HL-60 (cell line): ENCODE measurements around the gene ZCCHC24.

Experiments used
- GABPA ChIP-seq: IDR thresholded peaks from 2 replicates; pipeline ENCODE4 v1.6.1; 2012; ENCODE audit warnings: low read depth
- TF ChIP-seq, protein P1 (sequence below): IDR thresholded peaks from one replicate; pipeline ENCODE4 v1.5.1; 2011; ENCODE audit warnings: low read length, control low read depth, inconsistent platforms; ENCODE audit not compliant: insufficient read depth

DNA sequence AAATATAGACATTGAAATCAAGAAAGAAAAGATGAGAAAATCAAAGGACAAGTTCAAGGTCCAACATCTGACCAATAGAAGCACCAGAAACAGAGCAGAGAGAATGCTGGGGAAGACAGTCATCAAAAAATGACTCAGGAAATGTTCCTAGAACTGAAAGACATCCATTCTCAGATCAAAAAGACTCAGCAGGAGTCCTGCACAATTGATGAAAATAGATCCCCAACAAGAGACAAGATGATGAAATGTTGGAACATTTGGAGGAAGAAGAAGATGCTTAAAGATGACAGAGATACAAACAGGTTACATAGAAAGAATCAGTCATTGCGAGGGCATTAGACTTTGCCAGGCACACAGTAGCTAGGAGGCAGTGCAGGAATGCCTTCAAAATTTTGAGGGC is 36.9 kb upstream of the ZCCHC24 start:
- TF ChIP-seq, protein P1, sequence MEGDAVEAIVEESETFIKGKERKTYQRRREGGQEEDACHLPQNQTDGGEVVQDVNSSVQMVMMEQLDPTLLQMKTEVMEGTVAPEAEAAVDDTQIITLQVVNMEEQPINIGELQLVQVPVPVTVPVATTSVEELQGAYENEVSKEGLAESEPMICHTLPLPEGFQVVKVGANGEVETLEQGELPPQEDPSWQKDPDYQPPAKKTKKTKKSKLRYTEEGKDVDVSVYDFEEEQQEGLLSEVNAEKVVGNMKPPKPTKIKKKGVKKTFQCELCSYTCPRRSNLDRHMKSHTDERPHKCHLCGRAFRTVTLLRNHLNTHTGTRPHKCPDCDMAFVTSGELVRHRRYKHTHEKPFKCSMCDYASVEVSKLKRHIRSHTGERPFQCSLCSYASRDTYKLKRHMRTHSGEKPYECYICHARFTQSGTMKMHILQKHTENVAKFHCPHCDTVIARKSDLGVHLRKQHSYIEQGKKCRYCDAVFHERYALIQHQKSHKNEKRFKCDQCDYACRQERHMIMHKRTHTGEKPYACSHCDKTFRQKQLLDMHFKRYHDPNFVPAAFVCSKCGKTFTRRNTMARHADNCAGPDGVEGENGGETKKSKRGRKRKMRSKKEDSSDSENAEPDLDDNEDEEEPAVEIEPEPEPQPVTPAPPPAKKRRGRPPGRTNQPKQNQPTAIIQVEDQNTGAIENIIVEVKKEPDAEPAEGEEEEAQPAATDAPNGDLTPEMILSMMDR: no peak
- no peak for TF ChIP-seq GABPA
